ENCODE data around the gene ZNF518B.

The ZNF518B gene

GRCh38 chr4:10470505-10470904, 13.3 kb upstream of the ZNF518B start:
- H3K4me3 ChIP-seq, result no peak overlapping the region
- H3K27ac ChIP-seq, result no peak overlapping the region
- no peak for DNase-seq (ENCODE audit: low spot score)
- no peak for TF ChIP-seq CTCF (IDR thresholded peaks at IDR 0.05)

- TF ChIP-seq CTCF (IDR thresholded peaks at IDR 0.05), result no peak
- Histone ChIP-seq H3K4me3 (no peak overlapping the region), H3K27ac (no peak overlapping the region)
- no peak for DNase-seq (ENCODE audit: low spot score)
These were observed 8.9 kb upstream of the ZNF518B start for GRCh38 chr4:10466161-10466560.

GRCh38 chr4:10462876-10463275, 5.7 kb upstream of the ZNF518B start:
- no peak for TF ChIP-seq CTCF (IDR thresholded peaks at IDR 0.05)
- Histone ChIP-seq H3K27ac (no peak overlapping the region), H3K4me3 (no peak overlapping the region)
- DNase-seq (ENCODE audit: low spot score), result no peak

- H3K4me3 ChIP-seq, result peak overlapping the region; percentile 60
- no peak for TF ChIP-seq CTCF (IDR thresholded peaks at IDR 0.05)
- no peak for DNase-seq (ENCODE audit: low spot score)
- no peak overlapping the region for H3K27ac ChIP-seq
These were observed 4.7 kb upstream of the ZNF518B start for GRCh38 chr4:10461850-10462400.

- H3K4me3 ChIP-seq, result peak overlapping the region; percentile 60
- peak; percentile 90 for TF ChIP-seq CTCF (IDR thresholded peaks at IDR 0.05)
- no peak for DNase-seq (ENCODE audit: low spot score)
- H3K27ac ChIP-seq, result no peak overlapping the region
These were observed 4.0 kb upstream of the ZNF518B start for GRCh38 chr4:10461091-10461849.

- DNase-seq (ENCODE audit: low spot score), result no peak
- Histone ChIP-seq H3K4me3 (no peak overlapping the region), H3K27ac (no peak overlapping the region)
- TF ChIP-seq CTCF (IDR thresholded peaks at IDR 0.05), result no peak
These were observed 3.3 kb upstream of the ZNF518B start for GRCh38 chr4:10460313-10461047.

Measured in coronary artery (tissue), 2 donors.